ENCODE results near the gene TTC7B.

The TTC7B gene

GRCh38 chr14:90739318-90740068, 76.7 kb downstream of the TTC7B start:
- no peak for DNase-seq

GRCh38 chr14:90733139-90733808, 83.0 kb downstream of the TTC7B start:
- DNase-seq = no peak

GRCh38 chr14:90732718-90733117, 83.5 kb downstream of the TTC7B start:
- DNase-seq = no peak

GRCh38 chr14:90732139-90732538, 84.1 kb downstream of the TTC7B start:
- no peak for DNase-seq

- DNase-seq = no peak
These were observed 84.7 kb downstream of the TTC7B start for GRCh38 chr14:90731487-90731886.

- DNase-seq = no peak
These were observed 85.9 kb downstream of the TTC7B start for GRCh38 chr14:90730206-90730766.

GRCh38 chr14:90728951-90729350, 87.3 kb downstream of the TTC7B start:
- DNase-seq = no peak

- DNase-seq = no peak
These were observed 89.1 kb downstream of the TTC7B start for GRCh38 chr14:90727082-90727481.

- no peak for DNase-seq
These were observed 89.6 kb downstream of the TTC7B start for GRCh38 chr14:90726656-90727055.

GRCh38 chr14:90724866-90725265, 91.4 kb downstream of the TTC7B start:
- no peak for DNase-seq

GRCh38 chr14:90722590-90722989, 93.6 kb downstream of the TTC7B start:
- DNase-seq = no peak

- no peak for DNase-seq
These were observed 94.5 kb downstream of the TTC7B start for GRCh38 chr14:90721619-90722305.

GRCh38 chr14:90720832-90721231, 95.4 kb downstream of the TTC7B start:
- DNase-seq = no peak

- DNase-seq = no peak
These were observed 95.9 kb downstream of the TTC7B start for GRCh38 chr14:90720336-90720735.

- no peak for DNase-seq
These were observed 98.3 kb downstream of the TTC7B start for GRCh38 chr14:90717916-90718315.

- no peak for DNase-seq
These were observed 100.2 kb downstream of the TTC7B start for GRCh38 chr14:90715993-90716392.

- DNase-seq = no peak
These were observed 100.7 kb downstream of the TTC7B start for GRCh38 chr14:90715495-90715894.

- no peak for DNase-seq
These were observed 101.4 kb downstream of the TTC7B start for GRCh38 chr14:90714811-90715210.

GRCh38 chr14:90704738-90705392, 111.4 kb downstream of the TTC7B start:
- no peak for DNase-seq

GRCh38 chr14:90703841-90704737, 112.1 kb downstream of the TTC7B start:
- no peak for DNase-seq

GRCh38 chr14:90700933-90701776, 115.1 kb downstream of the TTC7B start:
- no peak for DNase-seq

Measured in T-helper 9 cell (primary cell).